A673 (cell line): ENCODE measurements around the gene ZNF780B. TPM values are rescaled to one million over a fixed set of nuclear protein-coding genes. Genes with fewer than 3 reads are reported as not detected.
"Not testable (repeated sequence)": the region's sequence is repeated elsewhere in the genome, so short reads cannot be mapped to it uniquely, and the experiment has no call there.

Source experiments
- BruUV-seq: library from RNA; stranded (reverse); fragments of 400-500 nt; replicated peaks from 2 replicates; lab custom pipeline; 2021; lab: Mats Ljungman, UMichigan
- CTCF ChIA-PET: fragments of 300-600 bp; sonication (Branson Sonifier 250); formaldehyde crosslinking; loops from one replicate; lab custom pipeline; 2022; ENCODE audit warnings: antibody characterized with exemption; lab: Charles Lee
- POLR2A ChIA-PET: fragments of 300-600 bp; sonication (Branson Sonifier 250); formaldehyde crosslinking; loops from one replicate; lab custom pipeline; 2022; ENCODE audit warnings: antibody characterized with exemption; ENCODE audit not compliant: low non-redundant PET; lab: Charles Lee
- DNase-seq: peaks from one replicate; pipeline ENCODE4 v3.0.0-alpha.2; 2015; ENCODE audit warnings: low spot score
- H3K27ac ChIP-seq: fragments of 200-600 bp; sonication (generic); 2 replicates; pipeline ENCODE4 v1.5.1; 2016; ENCODE audit warnings: mixed run types, low read depth, mild to moderate bottlenecking, mixed read lengths, antibody characterized with exemption, low read length; ENCODE audit not compliant: poor library complexity, severe bottlenecking
- H3K27me3 ChIP-seq: fragments of 200-600 bp; sonication (generic); replicated peaks from 2 replicates; pipeline ENCODE4 v1.6.1; 2017; ENCODE audit warnings: mixed run types, low read depth, mild to moderate bottlenecking, mixed read lengths, antibody characterized with exemption, low read length; ENCODE audit not compliant: insufficient read depth, poor library complexity
- H3K36me3 ChIP-seq: fragments of 200-600 bp; sonication (generic); 2 replicates; pipeline ENCODE4 v1.6.1; 2016; ENCODE audit warnings: mixed run types, mild to moderate bottlenecking, mixed read lengths, antibody characterized with exemption, low read length; ENCODE audit not compliant: insufficient read depth, poor library complexity, severe bottlenecking
- H3K4me1 ChIP-seq: fragments of 200-600 bp; sonication (generic); 2 replicates; pipeline ENCODE4 v1.6.1; 2017; ENCODE audit warnings: mixed run types, mild to moderate bottlenecking, mixed read lengths, antibody characterized with exemption, low read length; ENCODE audit not compliant: insufficient read depth, poor library complexity, severe bottlenecking
- H3K4me3 ChIP-seq: fragments of 200-600 bp; sonication (generic); 2 replicates; pipeline ENCODE4 v1.5.1; 2016; ENCODE audit warnings: low read depth, mixed run types, mild to moderate bottlenecking, mixed read lengths, low read length; ENCODE audit not compliant: poor library complexity, severe bottlenecking
- H3K9me3 ChIP-seq: fragments of 200-600 bp; sonication (generic); 2 replicates; pipeline ENCODE4 v1.6.1; 2016; ENCODE audit warnings: mixed run types, low read depth, mild to moderate bottlenecking, mixed read lengths, antibody characterized with exemption, low read length; ENCODE audit not compliant: poor library complexity, severe bottlenecking
- EZH2 ChIP-seq: fragments of 200-600 bp; sonication (generic); IDR thresholded peaks from 2 replicates; pipeline ENCODE4 v1.6.1; 2017; ENCODE audit warnings: borderline replicate concordance, low read depth, mild to moderate bottlenecking, mixed read lengths, antibody characterized with exemption, low read length; ENCODE audit not compliant: poor library complexity, severe bottlenecking
- intact Hi-C: fragments of 100-400 bp; cut with micrococcal nuclease; formaldehyde crosslinking; loops from one replicate; pipeline ENCODE4 v1.10.0; 2022; ENCODE audit not compliant: unreplicated experiment
- total RNA-seq: library from RNA; stranded (reverse); gene quantifications from 2 replicates; pipeline ENCODE4 v1.2.3, GENCODE V29; 2021
- TF ChIP-seq, protein P1 (sequence below): fragments of 300-800, 200-600 bp; sonication (generic); conservative IDR thresholded peaks from 2 replicates; pipeline ENCODE4 v1.5.1; 2017; ENCODE audit warnings: low read depth, mild to moderate bottlenecking, antibody characterized with exemption, low read length, moderate library complexity, mixed read lengths

Gene ZNF780B
- total RNA-seq, 1 experiment from 2014 or later = 23.7 TPM

DNA sequence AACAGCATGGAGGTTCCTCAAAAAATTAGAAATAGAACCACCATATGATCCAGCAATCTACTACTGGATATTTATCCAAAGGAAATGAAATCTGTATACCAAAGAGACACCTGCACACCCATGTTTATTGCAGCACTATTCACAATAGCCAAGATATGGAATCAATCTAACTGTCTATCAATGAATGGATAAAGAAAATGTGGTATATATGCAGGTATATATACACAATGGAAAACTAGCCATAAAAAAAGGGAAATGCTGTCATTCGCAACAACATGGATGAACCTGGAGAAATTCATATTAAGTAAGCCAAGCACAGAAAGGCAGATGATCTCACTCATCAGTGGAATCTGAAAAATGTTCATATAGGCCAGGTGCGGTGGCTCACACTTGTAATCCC is 2.5 kb downstream of the ZNF780B start:
- Histone ChIP-seq H3K4me1 (peaks cover 7% of the 10 kb centered on the region), H3K27ac (no peak overlapping the region), H3K36me3 (peaks cover 8% of the 10 kb centered on the region), H3K9me3 (peaks cover 16% of the 10 kb centered on the region), H3K27me3 (no peaks in the 10 kb centered on the region), H3K4me3 (no peak overlapping the region)
- intact Hi-C loops = no loop called here
- POLR2A ChIA-PET = no interaction called here
- DNase-seq = no peak
- TF ChIP-seq, protein P1, sequence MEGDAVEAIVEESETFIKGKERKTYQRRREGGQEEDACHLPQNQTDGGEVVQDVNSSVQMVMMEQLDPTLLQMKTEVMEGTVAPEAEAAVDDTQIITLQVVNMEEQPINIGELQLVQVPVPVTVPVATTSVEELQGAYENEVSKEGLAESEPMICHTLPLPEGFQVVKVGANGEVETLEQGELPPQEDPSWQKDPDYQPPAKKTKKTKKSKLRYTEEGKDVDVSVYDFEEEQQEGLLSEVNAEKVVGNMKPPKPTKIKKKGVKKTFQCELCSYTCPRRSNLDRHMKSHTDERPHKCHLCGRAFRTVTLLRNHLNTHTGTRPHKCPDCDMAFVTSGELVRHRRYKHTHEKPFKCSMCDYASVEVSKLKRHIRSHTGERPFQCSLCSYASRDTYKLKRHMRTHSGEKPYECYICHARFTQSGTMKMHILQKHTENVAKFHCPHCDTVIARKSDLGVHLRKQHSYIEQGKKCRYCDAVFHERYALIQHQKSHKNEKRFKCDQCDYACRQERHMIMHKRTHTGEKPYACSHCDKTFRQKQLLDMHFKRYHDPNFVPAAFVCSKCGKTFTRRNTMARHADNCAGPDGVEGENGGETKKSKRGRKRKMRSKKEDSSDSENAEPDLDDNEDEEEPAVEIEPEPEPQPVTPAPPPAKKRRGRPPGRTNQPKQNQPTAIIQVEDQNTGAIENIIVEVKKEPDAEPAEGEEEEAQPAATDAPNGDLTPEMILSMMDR = no peak
- no peak for TF ChIP-seq EZH2
- BruUV-seq = no TSS peak
- CTCF ChIA-PET = interaction anchor here (0.6 kb wide), 1 partner anchor 278 kb away, joined by 5 read pairs; no protein-coding TSS in a partner anchor

DNA sequence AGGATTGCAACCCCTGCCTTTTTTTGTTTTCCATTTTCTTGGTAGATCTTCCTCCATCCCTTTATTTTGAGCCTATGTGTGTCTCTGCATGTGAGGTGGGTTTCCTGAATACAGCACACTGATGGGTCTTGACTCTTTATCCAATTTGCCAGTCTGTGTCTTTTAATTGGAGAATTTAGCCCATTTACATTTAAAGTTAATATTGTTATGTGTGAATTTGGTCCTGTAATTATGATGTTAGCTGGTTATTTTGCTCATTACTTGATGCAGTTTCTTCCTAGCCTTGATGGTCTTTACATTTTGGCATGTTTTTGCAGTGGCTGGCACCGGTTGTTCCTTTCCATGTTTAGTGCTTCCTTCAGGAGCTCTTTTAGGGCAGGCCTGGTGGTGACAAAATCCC is 14.3 kb downstream of the ZNF780B start:
- BruUV-seq, H3K27ac ChIP-seq, H3K4me3 ChIP-seq, CTCF ChIA-PET, POLR2A ChIA-PET, H3K4me1 ChIP-seq, DNase-seq, H3K27me3 ChIP-seq, intact Hi-C loops: not testable (repeated sequence)
- Histone ChIP-seq H3K9me3 (peaks cover 31% of the 10 kb centered on the region), H3K36me3 (peaks cover 32% of the 10 kb centered on the region)

DNA sequence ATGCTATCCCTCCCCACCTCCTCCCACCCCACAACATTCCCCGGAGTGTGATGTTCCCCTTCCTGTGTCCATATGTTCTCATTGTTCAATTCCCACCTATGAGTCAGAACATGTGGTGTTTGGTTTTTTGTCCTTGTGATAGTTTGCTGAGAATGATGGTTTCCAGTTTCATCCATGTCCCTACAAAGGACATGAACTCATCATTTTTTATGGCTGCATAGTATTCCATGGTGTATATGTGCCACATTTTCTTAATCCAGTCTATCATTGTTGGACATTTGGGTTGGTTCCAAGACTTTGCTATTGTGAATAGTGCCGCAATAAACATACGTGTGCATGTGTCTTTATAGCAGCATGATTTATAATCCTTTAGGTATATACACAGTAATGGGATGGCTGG is 18.0 kb downstream of the ZNF780B start:
- intact Hi-C loops, H3K27me3 ChIP-seq, DNase-seq, CTCF ChIA-PET, H3K27ac ChIP-seq, BruUV-seq, H3K4me3 ChIP-seq, POLR2A ChIA-PET, H3K36me3 ChIP-seq, H3K4me1 ChIP-seq: not testable (repeated sequence)
- peaks cover 44% of the 10 kb centered on the region for H3K9me3 ChIP-seq

DNA sequence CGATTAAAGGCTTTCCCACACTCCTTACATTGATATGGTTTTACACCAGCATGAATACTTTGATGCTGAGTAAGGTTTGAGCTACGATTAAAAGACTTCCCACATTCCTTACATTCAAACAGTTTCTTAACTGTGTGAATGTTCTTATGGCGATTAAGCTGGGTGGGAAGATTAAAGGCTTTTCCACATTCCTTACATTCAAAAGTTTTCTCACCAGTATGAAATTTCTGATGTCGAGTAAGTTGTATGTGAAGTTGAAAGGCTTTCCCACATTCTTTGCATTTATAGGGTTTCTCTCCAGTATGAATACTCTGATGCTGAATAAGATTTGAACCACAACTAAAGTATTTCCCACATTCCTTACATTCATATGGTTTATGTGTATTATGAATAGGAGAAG is 20.0 kb downstream of the ZNF780B start:
- H3K4me1 ChIP-seq = no peaks in the 10 kb centered on the region
- ChIA-PET CTCF (no interaction called here), POLR2A (no interaction called here)
- DNase-seq = no peak
- no peak overlapping the region for H3K4me3 ChIP-seq
- TF ChIP-seq, protein P1 = no peak
- no peak for TF ChIP-seq EZH2
- peaks cover 60% of the 10 kb centered on the region for H3K9me3 ChIP-seq
- no peaks in the 10 kb centered on the region for H3K27me3 ChIP-seq
- intact Hi-C loops = no loop called here
- BruUV-seq = no TSS peak
- H3K36me3 ChIP-seq = no peaks in the 10 kb centered on the region
- H3K27ac ChIP-seq = no peak overlapping the region
